ENCODE measurements around the gene ZNF32. TPM values are rescaled to one million over a fixed set of nuclear protein-coding genes. Genes with fewer than 3 reads are reported as not detected.

ZNF32 gene
- total and polyA plus RNA-seq, 10 donors, result 26.3 to 68.8 (median 31.9) TPM

- H3K4me3 ChIP-seq, result peak overlapping the region; percentile 36 to 70 (median 46)
- WGBS, 5 donors, result 3 to 9% (median 5%) methylated on average over 20 to 25 of the region's 25 CpGs
- no peak for TF ChIP-seq POLR2A (IDR thresholded peaks at IDR 0.05)
- TF ChIP-seq POLR2AphosphoS5 (IDR thresholded peaks at IDR 0.05), result peak in 2 of 3 donors; percentile 46 to 59
- TF ChIP-seq, protein P1, sequence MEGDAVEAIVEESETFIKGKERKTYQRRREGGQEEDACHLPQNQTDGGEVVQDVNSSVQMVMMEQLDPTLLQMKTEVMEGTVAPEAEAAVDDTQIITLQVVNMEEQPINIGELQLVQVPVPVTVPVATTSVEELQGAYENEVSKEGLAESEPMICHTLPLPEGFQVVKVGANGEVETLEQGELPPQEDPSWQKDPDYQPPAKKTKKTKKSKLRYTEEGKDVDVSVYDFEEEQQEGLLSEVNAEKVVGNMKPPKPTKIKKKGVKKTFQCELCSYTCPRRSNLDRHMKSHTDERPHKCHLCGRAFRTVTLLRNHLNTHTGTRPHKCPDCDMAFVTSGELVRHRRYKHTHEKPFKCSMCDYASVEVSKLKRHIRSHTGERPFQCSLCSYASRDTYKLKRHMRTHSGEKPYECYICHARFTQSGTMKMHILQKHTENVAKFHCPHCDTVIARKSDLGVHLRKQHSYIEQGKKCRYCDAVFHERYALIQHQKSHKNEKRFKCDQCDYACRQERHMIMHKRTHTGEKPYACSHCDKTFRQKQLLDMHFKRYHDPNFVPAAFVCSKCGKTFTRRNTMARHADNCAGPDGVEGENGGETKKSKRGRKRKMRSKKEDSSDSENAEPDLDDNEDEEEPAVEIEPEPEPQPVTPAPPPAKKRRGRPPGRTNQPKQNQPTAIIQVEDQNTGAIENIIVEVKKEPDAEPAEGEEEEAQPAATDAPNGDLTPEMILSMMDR (IDR thresholded peaks at IDR 0.05 in 8 of 11, conservative IDR thresholded peaks at IDR 0.05 in 3 of 11), result no peak
- peak; percentile 86 for DNase-seq
- H3K36me3 ChIP-seq, result no peaks in the 10 kb centered on the region
- peaks cover 3 to 30% (median 21%) of the 10 kb centered on the region in 6 donors for H3K4me1 ChIP-seq
- H3K27ac ChIP-seq, result peak overlapping the region; percentile 6 to 84 (median 72)
- peaks cover 0 to 44% (median 4%) of the 10 kb centered on the region in 7 donors for H3K27me3 ChIP-seq (replicated peaks in 1 of 7)
- no peaks in the 10 kb centered on the region for H3K9me3 ChIP-seq
- intact Hi-C loops (cut with DNase I; ENCODE audit: low total_unique reads), result loop anchor here (10.0 kb wide), 1 partner anchor 625 kb away; no protein-coding TSS in a partner anchor
Measured at GRCh38 chr10:43689618-43689954, 40.9 kb upstream of the ZNF32 start.

DNA sequence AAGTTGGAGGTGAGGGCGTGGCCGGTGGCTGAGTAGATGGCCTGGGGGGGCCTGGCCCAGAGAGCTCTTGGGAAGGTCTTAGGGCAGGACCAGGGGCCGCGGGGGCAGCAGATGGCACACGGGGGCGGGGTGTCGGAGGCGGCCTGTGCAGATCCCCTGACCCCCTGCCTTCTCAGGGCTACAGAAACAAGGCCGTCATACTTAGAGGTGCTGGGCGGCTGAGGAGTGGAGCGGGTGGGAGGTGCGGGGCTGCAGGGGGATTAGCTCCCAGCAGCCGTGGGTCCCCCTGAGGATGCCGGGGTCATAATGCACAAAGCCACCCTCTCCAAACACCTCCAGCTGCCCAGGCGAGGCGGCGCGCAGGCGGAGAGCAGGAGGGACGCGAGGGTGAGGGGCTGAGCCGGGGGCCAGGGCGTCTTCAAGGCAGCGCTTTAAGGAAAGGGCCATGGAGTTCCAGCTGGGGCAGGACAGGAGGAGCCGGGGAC is 40.4 kb upstream of the ZNF32 start:
- Histone ChIP-seq H3K36me3 (no peaks in the 10 kb centered on the region), H3K4me3 (peak overlapping the region in 4 of 8 donors; percentile 36 to 70 (median 46)), H3K27me3 (replicated peaks in 1 of 7) (peaks cover 0 to 44% (median 4%) of the 10 kb centered on the region in 7 donors), H3K9me3 (no peaks in the 10 kb centered on the region), H3K27ac (peak overlapping the region in 3 of 8 donors; percentile 64 to 84 (median 77)), H3K4me1 (peaks cover 3 to 29% (median 21%) of the 10 kb centered on the region in 6 donors)
- DNase-seq, result peak; percentile 76
- 77 to 87% (median 86%) methylated on average over 23 to 25 of the region's 25 CpGs for WGBS, 5 donors
- intact Hi-C loops (cut with DNase I; ENCODE audit: low total_unique reads), result loop anchor here (10.0 kb wide), 1 partner anchor 626 kb away; no protein-coding TSS in a partner anchor
- TF ChIP-seq POLR2A (IDR thresholded peaks at IDR 0.05), result no peak
- TF ChIP-seq, protein P1 (IDR thresholded peaks at IDR 0.05 in 8 of 11, conservative IDR thresholded peaks at IDR 0.05 in 3 of 11), result no peak
- TF ChIP-seq POLR2AphosphoS5 (IDR thresholded peaks at IDR 0.05), result no peak

- 94 to 97% (median 97%) methylated on average over 16 of the region's 16 CpGs for WGBS, 5 donors
- TF ChIP-seq POLR2AphosphoS5 (IDR thresholded peaks at IDR 0.05) (no peak), POLR2A (IDR thresholded peaks at IDR 0.05) (no peak)
- TF ChIP-seq, protein P1 (IDR thresholded peaks at IDR 0.05 in 8 of 11, conservative IDR thresholded peaks at IDR 0.05 in 3 of 11), result no peak
- no peak overlapping the region for H3K27ac ChIP-seq
- H3K9me3 ChIP-seq, result no peaks in the 10 kb centered on the region
- peak; percentile 68 for DNase-seq
- H3K27me3 ChIP-seq (replicated peaks in 1 of 7), result peaks cover 0 to 50% (median 0%) of the 10 kb centered on the region in 7 donors
- H3K36me3 ChIP-seq, result no peaks in the 10 kb centered on the region
- H3K4me3 ChIP-seq, result no peak overlapping the region
- peaks cover 3 to 28% (median 20%) of the 10 kb centered on the region in 6 donors for H3K4me1 ChIP-seq
- intact Hi-C loops (cut with DNase I; ENCODE audit: low total_unique reads), result loop anchor here (10.0 kb wide), 1 partner anchor 626 kb away; no protein-coding TSS in a partner anchor
Measured at GRCh38 chr10:43688348-43688892, 39.7 kb upstream of the ZNF32 start.

- H3K27ac ChIP-seq, result no peak overlapping the region
- H3K36me3 ChIP-seq, result no peaks in the 10 kb centered on the region
- peaks cover 3 to 28% (median 20%) of the 10 kb centered on the region in 6 donors for H3K4me1 ChIP-seq
- DNase-seq, result no peak
- TF ChIP-seq POLR2A (IDR thresholded peaks at IDR 0.05), result no peak
- TF ChIP-seq, protein P1 (IDR thresholded peaks at IDR 0.05 in 8 of 11, conservative IDR thresholded peaks at IDR 0.05 in 3 of 11), result no peak
- TF ChIP-seq POLR2AphosphoS5 (IDR thresholded peaks at IDR 0.05), result no peak
- WGBS, 5 donors, result 85 to 95% (median 93%) methylated on average over 7 of the region's 7 CpGs
- no peak overlapping the region for H3K4me3 ChIP-seq
- intact Hi-C loops (cut with DNase I; ENCODE audit: low total_unique reads), result loop anchor here (10.0 kb wide), 1 partner anchor 627 kb away; no protein-coding TSS in a partner anchor
- H3K9me3 ChIP-seq, result no peaks in the 10 kb centered on the region
- peaks cover 0 to 49% (median 0%) of the 10 kb centered on the region in 7 donors for H3K27me3 ChIP-seq (replicated peaks in 1 of 7)
Measured at GRCh38 chr10:43687373-43687772, 38.7 kb upstream of the ZNF32 start.

Measured in spleen (tissue), 11 donors.